ENCODE measurements around the gene THADA.

Gene THADA

GRCh38 chr2:43402452-43402937 is 193.3 kb downstream of the THADA start:
- DNase-seq (no peak), ATAC-seq (ENCODE audit: insufficient read depth, low read depth) (no peak)
- Histone ChIP-seq H3K27ac (ENCODE audit: low read length) (no peak overlapping the region), H3K9me3 (ENCODE audit: insufficient read depth, low read length, severe bottlenecking) (no peaks in the 10 kb centered on the region), H3K9ac (ENCODE audit: low read depth, low read length) (no peak overlapping the region), H3K4me3 (ENCODE audit: low read depth in 1 of 2, low read length in 2 of 2) (no peak overlapping the region), H4K20me1 (ENCODE audit: insufficient read depth, low read length) (no peaks in the 10 kb centered on the region), H3K27me3 (ENCODE audit: insufficient read depth, low read length, poor library complexity) (no peaks in the 10 kb centered on the region), H3K36me3 (ENCODE audit: insufficient read depth, low read length) (peaks cover 5% of the 10 kb centered on the region; the same call in 1 of the 2 replicates), H3K79me2 (ENCODE audit: insufficient read depth, low read length) (no peaks in the 10 kb centered on the region), H3K4me1 (ENCODE audit: insufficient read depth, low read length) (no peaks in the 10 kb centered on the region), H3K4me2 (ENCODE audit: insufficient read depth, low read length) (no peak overlapping the region), H2AFZ (ENCODE audit: low read depth, low read length) (no peak overlapping the region)
- TF ChIP-seq EZH2 (IDR thresholded peaks at IDR 0.05; ENCODE audit: borderline replicate concordance, low read depth, low read length, severe bottlenecking) (no peak), CTCF (IDR thresholded peaks at IDR 0.05; ENCODE audit: borderline replicate concordance, extremely low read depth, low read length, poor library complexity, severe bottlenecking) (no peak)

DNA sequence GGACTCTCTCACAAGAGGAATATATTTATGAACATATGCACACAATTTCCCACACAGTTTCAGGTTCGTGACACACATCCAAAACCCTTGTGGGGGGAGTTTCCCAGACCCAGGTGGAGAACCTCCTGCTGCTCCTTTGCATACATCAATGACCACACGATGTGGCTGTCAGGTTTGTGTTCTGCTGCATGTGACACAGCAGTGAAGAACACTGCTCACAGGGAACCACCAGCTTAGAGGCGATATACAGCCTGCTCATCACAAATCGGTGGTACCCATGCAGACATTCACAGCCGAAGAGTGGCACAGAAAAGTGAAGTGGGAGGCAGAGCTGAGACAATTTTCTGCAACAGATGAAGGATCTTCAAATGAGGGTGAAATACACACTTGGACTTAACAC is 193.8 kb downstream of the THADA start:
- no peak overlapping the region for H3K9ac ChIP-seq (ENCODE audit: low read depth, low read length)
- TF ChIP-seq CTCF (IDR thresholded peaks at IDR 0.05; ENCODE audit: borderline replicate concordance, extremely low read depth, low read length, poor library complexity, severe bottlenecking) (no peak), EZH2 (IDR thresholded peaks at IDR 0.05; ENCODE audit: borderline replicate concordance, low read depth, low read length, severe bottlenecking) (no peak)
- no peaks in the 10 kb centered on the region for H3K9me3 ChIP-seq (ENCODE audit: insufficient read depth, low read length, severe bottlenecking)
- H3K4me1 ChIP-seq (ENCODE audit: insufficient read depth, low read length), result no peaks in the 10 kb centered on the region
- H3K4me2 ChIP-seq (ENCODE audit: insufficient read depth, low read length), result no peak overlapping the region
- DNase-seq, result no peak
- peaks cover 10% of the 10 kb centered on the region; the same call in 1 of the 2 replicates for H3K36me3 ChIP-seq (ENCODE audit: insufficient read depth, low read length)
- H3K27ac ChIP-seq (ENCODE audit: low read length), result no peak overlapping the region
- H4K20me1 ChIP-seq (ENCODE audit: insufficient read depth, low read length), result no peaks in the 10 kb centered on the region
- H3K27me3 ChIP-seq (ENCODE audit: insufficient read depth, low read length, poor library complexity), result no peaks in the 10 kb centered on the region
- ATAC-seq (ENCODE audit: insufficient read depth, low read depth), result no peak; the same call in 2 of the 3 replicates
- no peaks in the 10 kb centered on the region for H3K79me2 ChIP-seq (ENCODE audit: insufficient read depth, low read length)
- no peak overlapping the region for H3K4me3 ChIP-seq (ENCODE audit: low read depth in 1 of 2, low read length in 2 of 2)
- no peak overlapping the region for H2AFZ ChIP-seq (ENCODE audit: low read depth, low read length)

DNA sequence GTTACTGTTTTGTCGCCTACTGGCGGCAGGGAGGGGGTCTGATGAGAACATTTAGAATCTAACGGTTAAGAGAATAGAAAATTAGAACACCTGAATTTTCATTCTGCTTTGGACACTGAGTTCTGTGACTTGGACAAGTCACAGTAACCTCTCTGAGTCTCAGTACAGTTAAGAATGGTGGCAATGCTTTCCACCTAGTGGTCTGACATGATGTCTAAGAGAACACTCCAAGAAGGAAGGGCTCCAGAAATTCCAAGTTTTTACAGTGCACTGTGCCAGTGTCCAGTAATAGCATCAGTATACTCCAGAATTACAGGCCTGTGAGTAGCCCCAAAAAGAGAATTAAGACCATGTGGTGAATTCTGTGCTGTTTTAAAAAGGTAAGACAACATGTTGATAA is 195.3 kb downstream of the THADA start:
- ATAC-seq (ENCODE audit: insufficient read depth, low read depth), result no peak
- Histone ChIP-seq H3K27me3 (ENCODE audit: insufficient read depth, low read length, poor library complexity) (no peaks in the 10 kb centered on the region), H3K79me2 (ENCODE audit: insufficient read depth, low read length) (no peaks in the 10 kb centered on the region), H3K27ac (ENCODE audit: low read length) (no peak overlapping the region), H3K4me2 (ENCODE audit: insufficient read depth, low read length) (no peak overlapping the region), H4K20me1 (ENCODE audit: insufficient read depth, low read length) (no peaks in the 10 kb centered on the region), H3K9ac (ENCODE audit: low read depth, low read length) (no peak overlapping the region), H3K4me1 (ENCODE audit: insufficient read depth, low read length) (no peaks in the 10 kb centered on the region), H3K36me3 (ENCODE audit: insufficient read depth, low read length) (peaks cover 24% of the 10 kb centered on the region), H2AFZ (ENCODE audit: low read depth, low read length) (no peak overlapping the region), H3K9me3 (ENCODE audit: insufficient read depth, low read length, severe bottlenecking) (no peaks in the 10 kb centered on the region), H3K4me3 (ENCODE audit: low read depth in 1 of 2, low read length in 2 of 2) (no peak overlapping the region)
- no peak for DNase-seq
- no peak for TF ChIP-seq EZH2 (IDR thresholded peaks at IDR 0.05; ENCODE audit: borderline replicate concordance, low read depth, low read length, severe bottlenecking)
- no peak for TF ChIP-seq CTCF (IDR thresholded peaks at IDR 0.05; ENCODE audit: borderline replicate concordance, extremely low read depth, low read length, poor library complexity, severe bottlenecking)
